ENCODE results near the gene TCF7L2.

Gene TCF7L2

DNA sequence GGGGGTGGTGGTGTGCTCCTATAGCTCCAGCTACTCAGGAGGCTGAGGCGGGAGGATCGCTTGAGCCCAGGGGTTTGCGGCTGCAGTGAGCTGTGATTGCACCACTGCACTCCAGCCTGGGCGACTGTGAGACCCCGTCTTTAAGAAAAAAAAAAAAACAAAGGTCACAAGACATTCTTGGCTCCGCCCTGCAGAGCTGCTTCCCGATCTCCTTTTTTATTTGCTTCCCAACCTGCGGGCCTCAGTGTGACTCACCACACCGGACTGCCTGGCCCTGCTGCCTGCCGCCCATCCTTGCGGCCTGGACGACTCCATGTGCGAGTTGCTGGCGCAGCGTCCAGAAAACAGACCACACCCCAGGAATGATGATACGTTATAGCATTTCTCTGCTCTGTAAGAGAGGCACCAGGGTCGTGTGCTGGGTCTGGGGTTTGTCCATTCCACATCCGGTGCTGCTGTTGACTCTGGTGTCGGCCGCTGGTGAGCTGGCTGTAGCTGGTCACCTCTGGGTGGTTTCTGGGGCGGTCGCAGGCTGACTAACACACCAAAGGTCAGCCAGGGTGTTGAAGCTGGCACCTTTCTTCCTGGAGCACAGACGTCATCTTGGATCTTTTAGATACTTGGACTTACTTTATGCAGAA is 123.6 kb downstream of the TCF7L2 start:
- no peak for DNase-seq

DNA sequence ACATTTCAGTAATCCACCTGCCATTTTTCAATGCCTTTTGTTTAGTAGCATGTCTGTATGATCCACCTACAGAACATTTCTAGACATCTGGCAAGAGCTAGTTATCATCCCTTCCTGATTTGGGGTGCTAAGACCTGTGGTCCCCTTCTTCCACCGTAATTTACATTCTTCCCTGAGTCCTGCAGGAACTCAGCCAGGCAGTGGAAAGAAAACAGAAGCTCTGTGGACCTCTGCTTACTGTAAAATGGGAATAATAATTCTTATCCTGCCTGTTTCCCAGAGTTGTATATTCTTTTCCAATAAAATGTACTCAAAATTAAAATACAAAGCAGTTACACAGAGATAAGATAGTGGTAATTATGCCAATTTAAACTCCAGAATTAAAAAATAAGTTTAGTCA is 126.9 kb downstream of the TCF7L2 start:
- DNase-seq = no peak

DNA sequence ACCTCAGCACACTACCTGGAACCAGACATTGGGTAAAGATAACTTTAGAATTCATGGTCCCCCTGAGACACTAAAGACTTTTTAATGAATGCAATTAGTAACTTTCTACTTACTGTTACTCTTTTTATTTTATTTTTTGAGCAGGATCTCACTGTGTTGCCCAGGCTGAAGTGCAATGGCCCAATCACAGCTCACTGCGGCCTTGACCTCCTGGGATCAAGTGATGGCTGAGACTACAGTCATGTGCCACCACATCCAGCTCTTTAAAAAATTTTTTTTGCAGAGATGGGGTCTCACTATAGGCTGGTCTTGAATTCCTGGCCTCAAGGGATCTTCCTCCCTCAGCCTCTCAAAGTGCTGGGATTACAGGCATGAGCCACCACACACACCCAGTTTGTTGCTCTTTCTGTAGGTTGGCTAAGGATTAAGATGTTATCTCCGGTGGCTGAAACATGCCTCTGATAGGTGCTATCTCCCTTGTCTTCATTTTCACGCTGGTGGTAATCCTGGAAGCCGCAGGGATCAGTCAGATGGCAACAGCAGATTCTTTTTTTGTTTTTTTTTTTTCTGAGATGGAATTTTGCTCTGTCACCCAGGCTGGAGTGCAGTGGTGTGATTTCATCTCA is 128.3 kb downstream of the TCF7L2 start:
- no peak for DNase-seq

DNA sequence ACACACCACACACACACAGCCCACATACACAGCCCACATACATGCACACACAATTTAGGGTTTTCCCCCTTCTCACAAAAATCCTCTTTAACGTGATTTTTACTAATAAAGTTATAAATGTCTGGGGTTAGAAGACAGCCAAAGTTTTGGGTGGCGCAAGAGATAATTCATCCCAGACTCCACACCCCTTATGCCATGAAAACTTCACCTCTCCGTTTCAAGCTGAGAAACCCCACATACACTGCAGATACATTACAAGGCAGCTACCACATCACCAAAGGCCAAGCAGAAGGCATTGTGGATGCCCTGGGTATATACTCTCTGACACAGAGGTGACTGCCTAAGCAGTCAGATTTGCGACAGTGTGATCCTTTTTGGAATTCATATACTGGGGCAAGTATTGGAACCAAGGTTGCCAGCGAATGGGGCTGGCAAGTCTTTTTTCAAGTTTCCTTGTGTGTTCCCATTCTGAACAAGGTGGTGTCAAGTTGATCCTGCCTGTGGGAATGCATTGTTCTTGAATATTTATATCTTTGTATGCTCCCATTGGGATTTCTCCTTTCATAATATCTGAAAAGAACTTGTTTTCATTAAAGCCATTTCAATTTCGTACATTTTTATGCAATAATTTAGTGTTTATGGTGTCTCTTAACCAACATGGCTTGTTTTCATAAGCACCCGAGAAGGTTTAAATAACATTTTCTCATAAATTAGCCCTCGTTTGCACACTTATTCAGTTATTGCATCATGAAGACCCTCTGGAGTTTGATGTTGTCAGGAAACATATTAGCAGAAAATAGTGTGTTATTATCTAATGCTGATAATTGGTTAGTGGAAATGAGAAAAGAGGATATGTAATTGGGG is 130.2 kb downstream of the TCF7L2 start:
- DNase-seq = no peak

DNA sequence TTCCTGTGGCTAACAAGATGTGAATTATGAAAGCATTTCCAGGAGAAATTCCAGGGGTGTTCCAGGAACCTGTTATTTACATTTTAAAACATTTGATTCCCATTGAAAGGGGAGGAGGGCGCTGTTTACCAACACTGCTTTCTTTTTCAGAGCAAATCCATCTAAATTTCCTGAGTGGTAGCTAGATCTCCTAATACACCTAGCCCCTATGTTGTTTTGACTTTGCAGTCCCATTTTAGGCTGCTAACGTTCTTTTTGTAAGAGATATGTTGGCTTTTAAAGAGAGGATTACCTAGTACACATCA is 130.8 kb downstream of the TCF7L2 start:
- no peak for DNase-seq

DNA sequence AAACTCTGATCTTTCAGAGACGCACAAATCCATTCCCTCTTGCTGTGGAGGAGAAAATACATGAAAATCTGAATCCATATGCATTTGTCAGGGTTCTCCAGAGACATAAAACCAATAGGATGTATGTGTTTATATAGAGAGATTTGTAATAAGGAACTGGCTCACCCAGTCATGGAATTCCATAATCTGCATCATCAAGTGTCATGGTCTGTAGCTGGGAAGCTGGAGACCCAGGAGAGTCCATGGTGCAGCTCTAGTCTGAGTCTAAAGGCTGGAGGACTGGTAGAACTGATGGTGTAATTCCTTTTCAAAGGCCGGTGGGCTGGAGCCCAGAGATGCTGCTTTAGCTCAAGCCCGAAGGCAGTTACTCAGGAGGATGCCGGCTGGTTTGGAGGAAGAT is 134.0 kb downstream of the TCF7L2 start:
- DNase-seq = no peak

DNA sequence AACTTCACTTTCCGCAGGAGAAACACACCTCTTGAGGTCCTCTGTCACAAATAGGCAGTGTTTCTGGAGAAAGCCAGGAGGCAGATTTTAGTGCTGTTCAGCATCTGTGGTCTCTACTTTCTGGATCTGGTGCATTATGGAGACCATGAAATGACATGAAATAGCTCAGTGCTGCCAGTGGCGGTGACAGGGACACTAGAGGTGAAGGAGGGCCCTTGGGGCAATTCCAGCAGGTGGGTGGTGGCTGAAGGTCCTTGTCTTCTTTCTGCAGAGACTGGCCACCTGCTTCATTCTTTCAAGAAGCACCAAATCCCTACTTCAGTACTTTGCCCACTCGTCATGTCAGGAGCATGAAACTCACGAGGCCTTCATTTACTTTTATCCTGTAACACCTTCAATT is 135.7 kb downstream of the TCF7L2 start:
- DNase-seq = no peak

DNA sequence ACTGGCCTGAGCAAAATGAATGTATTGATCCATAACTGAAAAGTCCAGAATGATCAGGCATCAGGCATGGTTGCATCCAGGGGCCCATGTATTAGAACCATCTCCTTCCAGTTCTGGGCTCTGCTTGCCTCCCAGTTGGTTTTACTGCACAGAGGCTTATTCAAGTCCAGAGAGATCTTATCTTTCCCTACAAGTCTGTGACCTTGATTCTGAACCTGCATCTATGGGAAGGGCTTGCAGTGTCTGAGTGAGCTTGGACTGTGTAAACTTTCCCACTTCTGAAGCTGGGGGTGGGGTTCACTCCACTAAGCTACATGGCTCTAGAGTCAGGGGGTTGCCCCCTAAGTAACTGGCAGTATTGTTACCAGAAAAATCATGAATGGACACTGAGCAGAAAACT is 136.2 kb downstream of the TCF7L2 start:
- DNase-seq = no peak

DNA sequence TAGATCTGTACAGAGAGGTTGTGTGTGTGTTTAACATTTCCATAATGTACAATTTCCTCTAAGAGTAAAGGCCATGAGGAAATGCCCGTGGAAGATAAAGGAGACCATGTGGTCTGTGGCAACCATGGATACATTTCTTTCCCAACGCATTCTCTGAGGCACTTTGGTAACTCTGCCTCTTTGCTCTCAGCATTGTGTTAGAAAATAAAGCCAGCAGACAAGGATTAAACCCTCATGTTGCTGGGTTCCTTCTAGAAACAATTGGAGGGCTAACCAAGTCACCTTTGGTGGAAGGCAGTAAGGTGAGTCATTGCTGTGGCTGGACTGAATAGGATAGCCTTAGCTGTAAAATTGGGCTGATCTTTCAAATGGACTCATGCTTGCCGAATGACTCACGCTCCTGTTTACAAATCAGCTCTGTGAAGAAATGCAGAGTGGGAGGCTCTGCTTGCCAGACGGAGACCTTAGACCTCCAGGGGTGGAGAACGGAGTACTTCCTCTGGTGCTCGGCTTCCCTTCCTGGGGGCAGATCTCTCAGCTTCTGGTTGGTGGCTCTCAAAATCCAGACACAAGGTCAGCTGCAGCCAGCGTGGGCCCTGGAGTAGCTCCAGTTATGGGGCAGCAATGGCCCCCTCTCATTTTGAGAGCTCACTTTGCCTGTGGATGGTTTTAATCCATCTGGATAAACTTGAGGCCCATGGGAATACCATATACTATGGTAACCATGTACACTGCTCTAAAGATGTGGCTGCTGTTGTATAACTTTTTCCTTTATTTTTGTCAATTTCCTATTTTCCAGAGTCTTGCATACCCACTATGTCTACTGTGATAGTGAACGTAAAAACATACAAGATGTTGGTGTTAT is 137.3 kb downstream of the TCF7L2 start:
- no peak for DNase-seq

DNA sequence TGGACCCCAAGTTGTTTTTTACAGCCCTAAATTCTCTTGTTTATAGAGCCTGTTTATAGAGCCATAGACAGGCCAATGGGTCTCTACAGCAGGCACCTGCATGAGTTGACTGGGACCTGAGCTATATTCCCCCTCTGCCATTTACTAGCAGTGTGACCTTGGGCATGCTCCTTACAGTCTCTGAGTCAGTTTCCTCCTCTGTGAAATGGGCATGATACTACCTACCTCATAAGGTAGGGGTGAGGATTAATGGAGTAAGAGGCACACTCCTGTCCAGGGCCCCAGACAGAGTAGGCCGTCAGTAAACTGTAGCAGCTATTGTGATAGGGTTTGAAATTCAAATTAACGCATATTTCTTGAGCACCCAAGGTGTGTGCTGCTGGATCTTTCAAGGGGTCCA is 138.1 kb downstream of the TCF7L2 start:
- DNase-seq = no peak

DNA sequence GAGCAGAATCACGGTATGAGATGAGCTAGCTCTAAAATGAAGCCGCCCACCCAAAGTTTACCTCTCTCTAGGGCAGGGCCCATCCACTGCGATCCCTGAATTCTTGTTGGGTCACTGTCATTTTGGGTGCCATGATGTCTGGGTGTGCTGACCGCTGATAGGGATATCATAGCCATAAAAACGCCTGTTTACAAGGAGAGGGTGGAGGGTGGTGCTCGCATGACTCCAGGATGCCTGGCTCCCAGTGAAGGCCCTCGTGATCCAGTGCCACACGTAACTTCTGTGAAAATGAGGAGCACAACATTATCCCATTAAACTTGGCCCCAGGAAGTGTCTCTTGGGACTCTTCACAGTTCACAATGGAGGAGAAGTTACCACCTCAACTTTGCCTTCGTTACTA is 139.5 kb downstream of the TCF7L2 start:
- DNase-seq = no peak

DNA sequence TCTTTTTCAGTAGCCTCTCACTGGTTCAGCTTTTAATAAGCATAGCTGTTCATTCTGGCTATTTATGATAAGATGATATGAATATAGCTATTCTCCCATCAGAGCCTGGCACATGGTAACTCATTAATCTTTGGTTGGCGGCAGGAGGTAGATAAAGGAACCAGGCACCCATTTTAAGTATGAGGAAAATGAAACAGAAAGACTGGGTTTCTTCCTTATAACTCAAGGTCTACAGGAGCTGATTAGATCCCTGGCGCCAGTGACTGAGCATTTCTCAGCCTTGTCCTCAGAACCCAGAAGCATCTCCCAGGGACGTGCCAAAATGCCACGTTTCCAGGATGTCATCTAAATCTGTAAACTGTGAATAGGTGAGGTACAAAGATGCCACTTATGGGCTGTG is 141.9 kb downstream of the TCF7L2 start:
- peak; percentile 86 for DNase-seq

DNA sequence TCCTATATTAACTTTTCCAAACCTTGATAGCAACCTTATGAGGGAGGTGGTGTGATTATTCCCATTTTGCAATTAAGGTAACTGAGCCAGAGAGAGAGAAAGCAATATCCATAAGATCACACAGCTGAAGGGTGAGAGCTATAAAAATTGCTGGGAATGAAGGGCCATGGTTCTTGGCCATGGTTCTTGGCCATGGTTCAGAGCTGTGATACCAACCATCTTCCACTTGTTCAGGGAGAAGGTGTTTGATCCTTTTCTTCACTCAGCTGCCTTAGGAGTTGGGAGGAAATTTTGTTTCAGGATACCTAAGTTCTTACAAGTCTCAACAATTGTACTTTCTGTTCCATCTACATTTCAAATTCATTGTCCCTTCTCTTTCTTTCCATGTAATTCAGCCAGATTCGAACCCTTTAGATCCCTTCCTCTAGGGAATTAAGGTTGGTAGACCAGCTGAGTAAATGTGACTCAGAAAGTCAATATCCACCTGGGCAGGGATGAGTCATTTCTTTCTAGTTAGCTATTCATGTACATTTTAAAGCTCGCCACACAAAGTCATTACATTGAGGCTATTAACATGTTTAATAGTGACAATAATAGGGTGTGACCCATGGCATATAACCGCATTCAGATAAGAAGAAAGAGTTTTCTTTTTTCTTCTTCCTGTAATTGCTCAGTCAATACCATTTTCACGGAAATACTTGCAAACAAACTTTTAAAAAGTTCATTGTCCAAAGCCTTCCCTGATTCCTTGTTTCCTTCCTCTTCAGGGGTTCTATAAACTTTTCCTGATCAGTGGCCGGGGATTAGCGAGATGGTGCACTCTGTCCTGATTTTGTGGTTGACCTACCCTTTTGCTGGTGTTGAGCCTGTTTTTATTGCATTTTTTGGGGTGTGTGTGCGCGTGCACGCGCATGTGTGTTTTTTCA is 143.4 kb downstream of the TCF7L2 start:
- DNase-seq = no peak

DNA sequence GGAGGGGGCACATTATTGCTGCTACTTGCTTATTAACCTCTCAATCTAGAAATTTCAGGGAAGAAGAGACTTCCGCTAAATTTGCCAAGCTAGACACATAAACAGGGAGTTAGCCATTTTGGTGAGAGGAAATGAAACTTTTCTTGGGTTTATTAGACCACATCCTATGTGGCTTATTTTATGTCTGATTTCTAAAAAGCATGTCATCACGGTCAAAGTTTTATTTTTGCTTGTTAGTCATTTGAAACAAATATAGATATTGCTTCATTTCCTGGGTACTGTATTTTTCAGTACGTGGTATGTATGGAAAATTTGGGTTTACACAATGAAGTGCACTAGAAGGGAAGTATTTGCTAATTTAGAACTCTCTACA is 144.1 kb downstream of the TCF7L2 start:
- no peak for DNase-seq

DNA sequence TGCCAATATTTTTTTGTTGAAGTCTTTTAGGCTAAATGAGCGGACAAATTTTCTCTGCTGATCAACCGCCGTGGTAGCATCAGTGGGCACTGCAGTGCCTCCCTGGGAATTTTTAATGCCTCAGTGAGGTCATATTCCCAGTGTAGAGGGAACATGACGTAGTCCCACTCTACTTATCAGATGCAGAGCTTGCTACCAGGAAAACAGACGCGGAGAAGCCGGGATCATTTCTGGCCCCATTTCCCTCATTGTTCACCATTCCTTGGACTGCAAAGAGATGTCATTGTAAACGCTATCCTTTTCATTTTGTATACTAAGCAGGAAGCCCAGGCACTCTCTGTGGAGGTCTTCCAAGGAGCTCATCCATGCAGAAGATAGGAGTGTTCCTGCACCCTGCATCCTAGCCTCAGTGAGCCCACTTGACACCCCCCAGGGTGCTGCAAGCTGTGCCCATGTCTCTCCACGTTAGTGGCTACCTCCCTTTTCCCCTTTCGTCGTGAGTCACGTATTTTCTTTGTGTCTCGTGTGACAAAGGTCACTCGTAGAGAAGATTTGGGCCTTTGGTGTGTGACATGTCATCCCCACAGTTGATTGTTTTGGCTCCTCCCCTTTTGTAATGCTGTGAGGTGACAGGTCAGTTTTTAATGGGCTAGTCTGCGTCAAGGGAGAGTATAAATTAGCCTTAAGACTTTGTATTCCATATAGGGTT is 145.5 kb downstream of the TCF7L2 start:
- no peak for DNase-seq

DNA sequence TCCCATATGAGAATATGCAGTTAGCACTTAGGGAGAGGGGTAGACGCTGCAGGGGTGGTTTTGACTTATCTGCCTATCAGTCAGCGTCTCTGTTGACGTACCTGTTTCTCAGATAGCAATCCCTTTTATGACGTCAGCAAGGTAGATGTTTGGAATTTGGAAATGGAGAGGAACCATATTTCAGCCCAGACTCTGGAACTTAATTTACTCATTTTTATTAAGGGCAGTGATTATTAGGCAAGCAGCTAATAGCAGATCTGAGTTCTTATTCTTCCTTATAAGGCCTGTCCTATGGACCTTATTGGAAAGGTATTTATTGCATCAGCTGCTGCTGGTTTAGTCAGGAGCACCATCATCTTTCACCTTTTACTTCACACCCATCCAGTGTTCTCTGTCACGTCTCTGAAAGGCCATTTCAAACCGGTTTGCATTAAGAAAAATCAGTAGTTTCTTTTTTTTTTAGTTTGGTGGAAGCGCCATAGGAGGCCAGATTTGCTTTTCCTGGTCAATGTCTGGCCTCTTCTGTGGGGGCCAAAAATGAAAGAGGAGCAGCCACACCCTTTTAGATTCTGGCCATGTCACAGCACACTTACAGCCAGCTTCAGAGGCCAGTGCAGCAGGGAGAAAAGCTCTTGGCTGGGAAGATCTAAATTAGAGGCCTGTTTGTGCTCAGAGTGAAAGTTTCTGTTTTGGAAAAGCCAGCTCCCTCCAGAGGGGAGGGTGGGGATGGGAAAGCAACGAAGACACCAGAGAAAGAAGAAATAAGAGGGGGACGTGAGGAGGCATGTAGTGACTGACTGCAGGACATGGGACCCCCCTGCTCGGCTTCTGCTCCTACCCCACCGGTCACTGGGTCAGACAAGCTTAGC is 146.3 kb downstream of the TCF7L2 start:
- no peak for DNase-seq

DNA sequence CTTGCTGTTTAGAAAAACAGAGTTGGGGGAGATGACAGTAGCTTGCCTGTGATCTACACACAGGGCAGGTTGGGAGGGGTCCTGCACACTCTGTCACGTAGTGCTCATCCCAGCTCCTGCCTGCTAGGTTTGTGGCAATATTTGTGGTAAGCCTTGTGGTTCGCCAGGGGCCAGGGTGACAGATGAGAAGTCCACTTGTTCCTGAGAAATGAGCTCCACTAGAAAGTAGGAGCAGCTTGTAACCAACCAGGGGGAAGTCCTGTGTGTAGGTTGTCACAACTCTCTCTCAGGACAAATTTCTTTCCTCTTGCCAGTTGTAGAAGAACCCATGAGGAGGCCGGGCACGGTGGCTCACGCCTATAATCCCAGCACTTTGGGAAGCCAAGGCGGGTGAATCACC is 147.0 kb downstream of the TCF7L2 start:
- DNase-seq = no peak

DNA sequence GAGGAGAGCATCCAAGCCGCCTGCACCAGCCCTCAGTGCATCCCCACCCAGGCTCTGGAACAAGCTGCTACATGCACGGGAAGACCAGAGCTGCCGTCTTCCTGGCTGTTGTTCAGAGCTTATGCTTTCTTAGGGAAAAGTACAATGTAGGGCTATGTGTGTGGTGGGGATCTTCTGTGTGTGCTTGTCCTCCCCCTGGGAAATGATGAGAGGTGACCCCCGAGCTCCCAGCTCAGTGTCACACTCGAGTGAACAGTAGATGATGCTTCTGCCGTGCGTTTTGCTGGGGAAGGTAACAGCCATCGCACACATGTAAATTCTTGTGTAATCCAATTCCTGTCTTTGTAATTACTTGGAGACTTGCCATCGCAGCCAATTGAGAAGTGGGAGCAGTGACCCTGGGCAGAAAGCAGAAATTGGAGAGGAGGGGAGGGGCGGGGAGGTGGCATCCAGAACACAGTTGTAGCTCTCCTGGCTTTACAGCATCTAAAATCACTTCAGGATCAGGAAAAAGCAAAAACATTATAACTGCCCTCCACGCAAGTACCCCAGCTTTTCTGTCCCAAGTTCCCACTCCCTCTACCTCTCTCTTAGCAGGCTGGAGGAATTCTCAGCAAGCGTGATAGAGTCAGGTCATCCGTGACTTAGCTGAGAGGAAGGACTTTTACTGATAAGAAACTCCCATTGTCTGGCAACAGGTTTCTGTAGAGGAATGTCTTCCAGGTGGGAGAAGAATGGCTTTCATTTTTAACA is 149.6 kb downstream of the TCF7L2 start:
- DNase-seq = no peak

DNA sequence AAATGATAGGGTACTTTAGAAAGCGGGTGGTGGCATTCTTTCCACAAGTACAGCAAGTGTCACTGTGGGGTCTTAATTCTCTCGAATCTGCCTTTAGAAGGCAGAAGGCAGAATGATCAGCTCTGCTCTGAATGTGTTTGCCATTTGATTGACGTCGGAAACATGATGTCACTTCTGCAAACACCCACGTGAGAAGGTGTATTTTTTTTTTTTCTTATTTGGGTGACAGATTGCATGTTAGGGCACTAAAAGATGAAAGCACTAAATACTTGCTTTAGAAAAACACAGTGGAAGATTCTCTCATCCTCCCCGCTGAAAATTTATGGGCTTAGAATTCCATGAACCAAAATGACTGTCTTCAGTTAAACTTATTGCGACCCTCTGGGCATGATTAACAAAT is 150.2 kb downstream of the TCF7L2 start:
- no peak for DNase-seq

Measured in hematopoietic multipotent progenitor cell treated with erythropoietin and hydrocortisone succinate and interleukin-3 and kit ligand, for 8 days (in vitro differentiated cells).